ENCODE data around the gene PARP16.

GRCh38 chr15:65289261-65289854 lies 2.7 kb upstream of the PARP16 start:
- TF ChIP-seq, protein P1, sequence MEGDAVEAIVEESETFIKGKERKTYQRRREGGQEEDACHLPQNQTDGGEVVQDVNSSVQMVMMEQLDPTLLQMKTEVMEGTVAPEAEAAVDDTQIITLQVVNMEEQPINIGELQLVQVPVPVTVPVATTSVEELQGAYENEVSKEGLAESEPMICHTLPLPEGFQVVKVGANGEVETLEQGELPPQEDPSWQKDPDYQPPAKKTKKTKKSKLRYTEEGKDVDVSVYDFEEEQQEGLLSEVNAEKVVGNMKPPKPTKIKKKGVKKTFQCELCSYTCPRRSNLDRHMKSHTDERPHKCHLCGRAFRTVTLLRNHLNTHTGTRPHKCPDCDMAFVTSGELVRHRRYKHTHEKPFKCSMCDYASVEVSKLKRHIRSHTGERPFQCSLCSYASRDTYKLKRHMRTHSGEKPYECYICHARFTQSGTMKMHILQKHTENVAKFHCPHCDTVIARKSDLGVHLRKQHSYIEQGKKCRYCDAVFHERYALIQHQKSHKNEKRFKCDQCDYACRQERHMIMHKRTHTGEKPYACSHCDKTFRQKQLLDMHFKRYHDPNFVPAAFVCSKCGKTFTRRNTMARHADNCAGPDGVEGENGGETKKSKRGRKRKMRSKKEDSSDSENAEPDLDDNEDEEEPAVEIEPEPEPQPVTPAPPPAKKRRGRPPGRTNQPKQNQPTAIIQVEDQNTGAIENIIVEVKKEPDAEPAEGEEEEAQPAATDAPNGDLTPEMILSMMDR (IDR thresholded peaks at IDR 0.05) = no peak
- TF ChIP-seq POLR2AphosphoS5 (IDR thresholded peaks at IDR 0.05; ENCODE audit: insufficient read depth in 1 of 2, low read depth in 1 of 2) = no peak

All from vagina (tissue), 2 donors.